RWPE1 (cell line): ENCODE results near the gene ADSS2.
"Not testable (repeated sequence)": the region's sequence is repeated elsewhere in the genome, so short reads cannot be mapped to it uniquely, and the experiment has no call there.

Experiments used
- CTCF ChIA-PET: fragments of 350-600 bp; sonication (Branson Sonifier 250); formaldehyde crosslinking; extraction: SDS; loops from one replicate; lab custom pipeline; 2021; lab: Yijun Ruan, JAX
- POLR2A ChIA-PET: fragments of 400-600 bp; formaldehyde crosslinking; extraction: SDS; loops from one replicate; lab custom pipeline; 2020; ENCODE audit warnings: antibody characterized with exemption; ENCODE audit not compliant: low non-redundant PET; lab: Yijun Ruan, JAX
- DNase-seq: peaks from one replicate; pipeline ENCODE4 v3.0.0; 2012; ENCODE audit warnings: low spot score
- H3K27ac ChIP-seq: fragments of 450-650 bp; 2 replicates; pipeline ENCODE4 v1.5.1; 2017
- TF ChIP-seq, protein P1 (sequence below): fragments of 450-650 bp; conservative IDR thresholded peaks from 2 replicates; pipeline ENCODE4 v1.5.1; 2017; ENCODE audit warnings: low read depth, mild to moderate bottlenecking

Gene ADSS2

GRCh38 chr1:244451539-244451950 lies at the start of gene ADSS2:
Gene ADSS2, minus strand, starts transcription at chr1:244451909. Its CDS starts 92 bp downstream, at chr1:244451817.
- ChIA-PET POLR2A (no interaction called here), CTCF (interaction anchor here (0.6 to 0.7 kb wide), 3 partner anchors 10 to 43 kb away, joined by 3 to 6 read pairs (median 3); no protein-coding TSS in a partner anchor)
- TF ChIP-seq, protein P1, sequence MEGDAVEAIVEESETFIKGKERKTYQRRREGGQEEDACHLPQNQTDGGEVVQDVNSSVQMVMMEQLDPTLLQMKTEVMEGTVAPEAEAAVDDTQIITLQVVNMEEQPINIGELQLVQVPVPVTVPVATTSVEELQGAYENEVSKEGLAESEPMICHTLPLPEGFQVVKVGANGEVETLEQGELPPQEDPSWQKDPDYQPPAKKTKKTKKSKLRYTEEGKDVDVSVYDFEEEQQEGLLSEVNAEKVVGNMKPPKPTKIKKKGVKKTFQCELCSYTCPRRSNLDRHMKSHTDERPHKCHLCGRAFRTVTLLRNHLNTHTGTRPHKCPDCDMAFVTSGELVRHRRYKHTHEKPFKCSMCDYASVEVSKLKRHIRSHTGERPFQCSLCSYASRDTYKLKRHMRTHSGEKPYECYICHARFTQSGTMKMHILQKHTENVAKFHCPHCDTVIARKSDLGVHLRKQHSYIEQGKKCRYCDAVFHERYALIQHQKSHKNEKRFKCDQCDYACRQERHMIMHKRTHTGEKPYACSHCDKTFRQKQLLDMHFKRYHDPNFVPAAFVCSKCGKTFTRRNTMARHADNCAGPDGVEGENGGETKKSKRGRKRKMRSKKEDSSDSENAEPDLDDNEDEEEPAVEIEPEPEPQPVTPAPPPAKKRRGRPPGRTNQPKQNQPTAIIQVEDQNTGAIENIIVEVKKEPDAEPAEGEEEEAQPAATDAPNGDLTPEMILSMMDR = no peak
- H3K27ac ChIP-seq = peak within 1 kb of the TSS; percentile 96
- DNase-seq = no peak

DNA sequence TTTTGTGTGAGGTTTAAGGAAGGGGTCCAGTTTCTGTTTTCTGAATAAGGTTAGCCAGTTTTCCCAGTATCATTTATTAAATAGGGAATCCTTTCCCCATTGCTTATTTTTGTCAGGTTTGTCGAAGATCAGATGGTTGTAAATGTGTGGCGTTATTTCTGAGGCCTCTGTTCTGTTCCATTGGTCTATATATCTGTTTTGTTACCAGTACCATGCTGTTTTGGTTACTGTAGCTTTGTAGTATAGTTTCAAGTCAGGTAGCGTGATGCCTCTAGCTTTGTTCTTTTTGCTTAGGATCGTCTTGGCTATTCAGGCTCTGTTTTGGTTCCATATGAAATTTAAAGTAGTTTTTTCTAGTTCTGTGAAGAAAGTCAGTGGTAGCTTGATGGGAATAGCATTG lies 48.8 kb upstream of the ADSS2 start:
- H3K27ac ChIP-seq, DNase-seq, POLR2A ChIA-PET, CTCF ChIA-PET: not testable (repeated sequence)

GRCh38 chr1:244499484-244499883 lies 47.8 kb upstream of the ADSS2 start:
- DNase-seq, CTCF ChIA-PET, H3K27ac ChIP-seq, POLR2A ChIA-PET: not testable (repeated sequence)

GRCh38 chr1:244497805-244498204 lies 46.1 kb upstream of the ADSS2 start:
- peak; percentile 9 for DNase-seq
- TF ChIP-seq, protein P1 = no peak
- no peak overlapping the region for H3K27ac ChIP-seq
- ChIA-PET POLR2A (no interaction called here), CTCF (no interaction called here)

DNA sequence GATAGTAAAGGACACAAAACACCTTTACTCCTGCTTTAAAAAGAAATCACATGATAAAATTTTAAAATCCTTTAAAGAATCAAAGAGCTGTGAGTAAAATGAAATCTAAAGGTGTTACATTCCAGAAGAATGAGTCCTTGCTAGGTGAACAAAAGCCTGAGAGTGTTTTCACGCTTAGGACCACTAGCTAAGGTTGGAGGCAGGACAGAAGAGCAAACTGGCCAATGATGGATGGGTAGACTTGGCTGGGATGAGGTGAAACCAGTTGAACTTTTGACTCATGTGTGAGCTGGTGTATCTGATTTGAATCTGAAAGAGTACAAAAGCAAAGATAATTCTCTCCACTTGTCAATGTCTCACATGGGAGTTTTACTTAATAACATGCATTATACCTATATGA lies 44.5 kb upstream of the ADSS2 start:
- ChIA-PET POLR2A (no interaction called here), CTCF (interaction anchor here (0.5 to 0.6 kb wide), 2 partner anchors 40 to 291 kb away, joined by 3 to 4 read pairs; no protein-coding TSS in a partner anchor)
- no peak overlapping the region for H3K27ac ChIP-seq
- TF ChIP-seq, protein P1 = no peak
- DNase-seq = peak; percentile 60

DNA sequence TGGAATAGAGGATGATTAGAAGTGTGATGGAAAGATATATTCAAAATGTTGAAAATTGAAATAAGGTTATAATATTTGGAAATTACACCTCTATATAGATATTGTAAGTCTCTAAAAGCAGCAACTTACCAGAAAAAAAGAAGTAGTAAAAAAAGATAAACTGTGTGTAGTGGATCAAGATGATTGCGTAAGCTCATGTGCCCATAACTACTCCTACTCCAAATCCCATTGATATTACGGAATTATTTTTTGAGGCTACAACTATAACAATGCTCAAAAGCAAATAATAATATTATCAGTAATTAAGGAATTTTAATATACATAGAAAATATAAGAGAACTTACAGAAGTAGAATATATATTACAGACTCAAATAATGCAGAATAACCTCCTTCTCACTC lies 42.9 kb upstream of the ADSS2 start:
- DNase-seq = no peak
- ChIA-PET CTCF (no interaction called here), POLR2A (no interaction called here)
- TF ChIP-seq, protein P1 = no peak
- H3K27ac ChIP-seq = no peak overlapping the region

DNA sequence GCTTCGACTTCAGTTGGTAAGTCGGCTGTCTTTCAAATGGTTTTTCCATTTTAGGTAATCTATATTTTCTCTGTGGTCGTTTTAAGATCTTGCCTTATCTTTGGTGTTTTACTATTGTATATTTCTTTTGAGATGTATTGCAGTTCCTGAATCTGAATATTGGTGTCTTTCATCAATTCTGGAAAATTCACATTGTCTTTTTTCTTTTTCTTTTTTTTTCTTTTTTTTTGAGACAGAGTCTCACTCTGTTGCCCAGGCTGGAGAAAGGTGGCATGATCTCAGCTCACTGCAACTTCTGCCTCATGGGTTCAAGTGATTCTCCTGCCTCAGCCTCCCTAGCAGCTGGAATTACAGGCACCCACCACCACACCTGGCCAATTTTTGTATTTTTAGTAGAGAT lies 33.3 kb upstream of the ADSS2 start:
- CTCF ChIA-PET, POLR2A ChIA-PET, H3K27ac ChIP-seq, DNase-seq: not testable (repeated sequence)

- CTCF ChIA-PET = no interaction called here
- no peak overlapping the region for H3K27ac ChIP-seq
- POLR2A ChIA-PET = no interaction called here
- TF ChIP-seq, protein P1 = no peak
- no peak for DNase-seq
These were observed 21.4 kb upstream of the ADSS2 start for GRCh38 chr1:244473059-244473605.
